ENCODE measurements around the gene ELMO1.

GRCh38 chr7:37093257-37093656 lies 355.4 kb downstream of the ELMO1 start:
- TF ChIP-seq, protein P1, sequence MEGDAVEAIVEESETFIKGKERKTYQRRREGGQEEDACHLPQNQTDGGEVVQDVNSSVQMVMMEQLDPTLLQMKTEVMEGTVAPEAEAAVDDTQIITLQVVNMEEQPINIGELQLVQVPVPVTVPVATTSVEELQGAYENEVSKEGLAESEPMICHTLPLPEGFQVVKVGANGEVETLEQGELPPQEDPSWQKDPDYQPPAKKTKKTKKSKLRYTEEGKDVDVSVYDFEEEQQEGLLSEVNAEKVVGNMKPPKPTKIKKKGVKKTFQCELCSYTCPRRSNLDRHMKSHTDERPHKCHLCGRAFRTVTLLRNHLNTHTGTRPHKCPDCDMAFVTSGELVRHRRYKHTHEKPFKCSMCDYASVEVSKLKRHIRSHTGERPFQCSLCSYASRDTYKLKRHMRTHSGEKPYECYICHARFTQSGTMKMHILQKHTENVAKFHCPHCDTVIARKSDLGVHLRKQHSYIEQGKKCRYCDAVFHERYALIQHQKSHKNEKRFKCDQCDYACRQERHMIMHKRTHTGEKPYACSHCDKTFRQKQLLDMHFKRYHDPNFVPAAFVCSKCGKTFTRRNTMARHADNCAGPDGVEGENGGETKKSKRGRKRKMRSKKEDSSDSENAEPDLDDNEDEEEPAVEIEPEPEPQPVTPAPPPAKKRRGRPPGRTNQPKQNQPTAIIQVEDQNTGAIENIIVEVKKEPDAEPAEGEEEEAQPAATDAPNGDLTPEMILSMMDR (IDR thresholded peaks at IDR 0.05 in 8 of 11, conservative IDR thresholded peaks at IDR 0.05 in 3 of 11), result no peak
- TF ChIP-seq POLR2A (IDR thresholded peaks at IDR 0.05) (no peak), POLR2AphosphoS5 (IDR thresholded peaks at IDR 0.05) (no peak)

All from spleen (tissue), 7 donors.